K562 (cell line): Measurements from ENCODE around the gene CCDC159. TPM values are rescaled to one million over a fixed set of nuclear protein-coding genes. Genes with fewer than 3 reads are reported as not detected.
A peak's percentile ranks its signal among the peaks of the same experiment; 100 is the strongest.

Experiments used
- ATF7 ChIP-seq: fragments of 450-650 bp; IDR thresholded peaks from 2 replicates; pipeline ENCODE4 v1.7.1; 2014; ENCODE audit warnings: mild to moderate bottlenecking, moderate library complexity
- CEBPG ChIP-seq, 3 experiments: fragments of 200-800 bp in 1 of 3; sonication (Bioruptor generic) in 1 of 3; sonication (generic) in 1 of 3; formaldehyde crosslinking in 1 of 3; IDR thresholded peaks in 2 of 3; conservative IDR thresholded peaks in 1 of 3; 2 replicates each; pipeline versions ENCODE4 v1.6.1 to v1.8.0; 2016 to 2022; ENCODE audit warnings: missing compliant biosample characterization in 2 of 3, missing genetic modification characterization in 2 of 3, mild to moderate bottlenecking in 1 of 3, missing genetic modification reagents in 1 of 3
- CTBP1 ChIP-seq: fragments of 450-650 bp; IDR thresholded peaks from 2 replicates; pipeline ENCODE4 v1.6.1; 2016; ENCODE audit warnings: borderline replicate concordance
- DDX20 ChIP-seq: fragments of 450-650 bp; IDR thresholded peaks from 2 replicates; pipeline ENCODE4 v1.6.1; 2016; ENCODE audit warnings: missing genetic modification characterization, low read depth, mild to moderate bottlenecking, missing compliant biosample characterization, moderate library complexity
- FOXK1 ChIP-seq: sonication (generic); formaldehyde crosslinking; IDR thresholded peaks from 2 replicates; pipeline ENCODE4 v1.8.0; 2022; ENCODE audit warnings: missing genetic modification reagents, mild to moderate bottlenecking, borderline replicate concordance
- HEY1 ChIP-seq: fragments of 250-450 bp; sonication (Bioruptor Pico); IDR thresholded peaks from 2 replicates; pipeline ENCODE4 v1.5.0; 2020; ENCODE audit warnings: mild to moderate bottlenecking, moderate library complexity, borderline replicate concordance
- HLTF ChIP-seq: fragments of 450-650 bp; IDR thresholded peaks from 2 replicates; pipeline ENCODE4 v1.6.1; 2016
- ID3 ChIP-seq, 2 experiments: fragments of 250-450 bp in 1 of 2; fragments of 450-650 bp in 1 of 2; sonication (Bioruptor Pico) in 1 of 2; IDR thresholded peaks; 2 replicates each; pipeline versions ENCODE4 v1.6.1 to v1.8.0; 2016 to 2021; ENCODE audit warnings: mild to moderate bottlenecking in 2 of 2, moderate library complexity in 2 of 2, missing compliant biosample characterization in 1 of 2, missing genetic modification characterization in 1 of 2
- MBD2 ChIP-seq: sonication (generic); IDR thresholded peaks from 2 replicates; pipeline ENCODE4 v1.6.1; 2016; ENCODE audit warnings: low read depth, borderline replicate concordance
- NCOA2 ChIP-seq, 2 experiments: fragments of 450-650 bp; IDR thresholded peaks; 2 replicates each; pipeline ENCODE4 v1.6.1; 2018; ENCODE audit warnings: mild to moderate bottlenecking in 2 of 2, moderate library complexity in 1 of 2; ENCODE audit not compliant: partially characterized antibody in 2 of 2
- NR1H2 ChIP-seq: sonication (generic); formaldehyde crosslinking; IDR thresholded peaks from 2 replicates; pipeline ENCODE4 v1.4.0; 2020; ENCODE audit warnings: mild to moderate bottlenecking, missing genetic modification reagents
- PHF21A ChIP-seq: fragments of 450-650 bp; IDR thresholded peaks from 2 replicates; pipeline ENCODE4 v1.6.1; 2017; ENCODE audit warnings: low read depth, borderline replicate concordance
- RAD21 ChIP-seq, 2 experiments: fragments of 250-450 bp in 1 of 2; fragments of 450-650 bp in 1 of 2; sonication (Bioruptor Pico) in 1 of 2; formaldehyde crosslinking in 1 of 2; IDR thresholded peaks in 1 of 2; conservative IDR thresholded peaks in 1 of 2; 2 replicates each; pipeline versions ENCODE4 v1.4.0 to v1.8.0; 2020 to 2022; ENCODE audit warnings: mild to moderate bottlenecking in 2 of 2, moderate library complexity in 1 of 2
- U2AF1 ChIP-seq: fragments of 200-400 bp; formaldehyde crosslinking; optimal IDR thresholded peaks from 2 replicates; pipeline ENCODE3; 2017; ENCODE audit warnings: mild to moderate bottlenecking, low read depth, low read length, moderate library complexity
- XRCC3 ChIP-seq: fragments of 450-650 bp; IDR thresholded peaks from 2 replicates; pipeline ENCODE4 v1.6.1; 2017; ENCODE audit warnings: mild to moderate bottlenecking, moderate library complexity
- XRCC5 ChIP-seq: fragments of 200-400 bp; formaldehyde crosslinking; IDR thresholded peaks from 2 replicates; pipeline ENCODE4 v1.6.1; 2017; ENCODE audit warnings: low read depth, mild to moderate bottlenecking, low read length
- ZFP36 ChIP-seq: fragments of 150-350 bp; IDR thresholded peaks from 2 replicates; pipeline ENCODE4 v1.6.1; 2018; ENCODE audit warnings: low read length, low read depth; ENCODE audit not compliant: partially characterized antibody
- ZNF41 ChIP-seq: fragments of 250-450 bp; sonication (Bioruptor Pico); conservative IDR thresholded peaks from 2 replicates; pipeline ENCODE4 v1.4.0; 2020; ENCODE audit warnings: mild to moderate bottlenecking
- polyA plus RNA-seq, 8 experiments: library from polyadenylated mRNA; depleted of rRNA in 4 of 8; stranded (reverse) in 5 of 8; unstranded in 3 of 8; fragments of >200 nt; fragmentation: Nextera tagmentation in 2 of 8; fragmentation: Illumina TruSeq in 1 of 8; extraction: Ambion mirVana in 2 of 8; extraction: Trizol in 1 of 8; gene quantifications; 2 replicates each; pipeline versions ENCODE4 v1.2.1 to v1.2.3, GENCODE V29; 2011 to 2014; ENCODE audit warnings: inconsistent platforms in 1 of 8, missing spikeins in 1 of 8
- total RNA-seq, 7 experiments: library from RNA; depleted of rRNA in 6 of 7; stranded (reverse); fragments of >200 nt in 6 of 7; fragmentation: Illumina TruSeq in 2 of 7; extraction: Trizol in 2 of 7; gene quantifications; 2 replicates each; pipeline versions ENCODE4 v1.2.1 to v1.2.3, GENCODE V29; 2011 to 2021; ENCODE audit warnings: low replicate concordance in 1 of 7
- TF ChIP-seq, protein P1 (sequence below): fragments of 450-650 bp; formaldehyde crosslinking; IDR thresholded peaks from 2 replicates; pipeline ENCODE4 v1.4.0; 2022; ENCODE audit warnings: missing genetic modification characterization
- TF ChIP-seq, protein P2 (sequence below): fragments of 450-650 bp; formaldehyde crosslinking; IDR thresholded peaks from 2 replicates; pipeline ENCODE4 v1.4.0; 2020; ENCODE audit warnings: mild to moderate bottlenecking, moderate library complexity
- TF ChIP-seq, protein P3 (sequence below): sonication (generic); formaldehyde crosslinking; IDR thresholded peaks from 2 replicates; pipeline ENCODE4 v1.8.1; 2023; ENCODE audit warnings: mild to moderate bottlenecking, missing genetic modification reagents

Gene CCDC159
- total and polyA plus RNA-seq, 9 of the 15 experiments (the other 6 are each of a cell fraction or from before 2014, with no cell fraction given): 0.68 to 10.1 (median 4.7) TPM

DNA sequence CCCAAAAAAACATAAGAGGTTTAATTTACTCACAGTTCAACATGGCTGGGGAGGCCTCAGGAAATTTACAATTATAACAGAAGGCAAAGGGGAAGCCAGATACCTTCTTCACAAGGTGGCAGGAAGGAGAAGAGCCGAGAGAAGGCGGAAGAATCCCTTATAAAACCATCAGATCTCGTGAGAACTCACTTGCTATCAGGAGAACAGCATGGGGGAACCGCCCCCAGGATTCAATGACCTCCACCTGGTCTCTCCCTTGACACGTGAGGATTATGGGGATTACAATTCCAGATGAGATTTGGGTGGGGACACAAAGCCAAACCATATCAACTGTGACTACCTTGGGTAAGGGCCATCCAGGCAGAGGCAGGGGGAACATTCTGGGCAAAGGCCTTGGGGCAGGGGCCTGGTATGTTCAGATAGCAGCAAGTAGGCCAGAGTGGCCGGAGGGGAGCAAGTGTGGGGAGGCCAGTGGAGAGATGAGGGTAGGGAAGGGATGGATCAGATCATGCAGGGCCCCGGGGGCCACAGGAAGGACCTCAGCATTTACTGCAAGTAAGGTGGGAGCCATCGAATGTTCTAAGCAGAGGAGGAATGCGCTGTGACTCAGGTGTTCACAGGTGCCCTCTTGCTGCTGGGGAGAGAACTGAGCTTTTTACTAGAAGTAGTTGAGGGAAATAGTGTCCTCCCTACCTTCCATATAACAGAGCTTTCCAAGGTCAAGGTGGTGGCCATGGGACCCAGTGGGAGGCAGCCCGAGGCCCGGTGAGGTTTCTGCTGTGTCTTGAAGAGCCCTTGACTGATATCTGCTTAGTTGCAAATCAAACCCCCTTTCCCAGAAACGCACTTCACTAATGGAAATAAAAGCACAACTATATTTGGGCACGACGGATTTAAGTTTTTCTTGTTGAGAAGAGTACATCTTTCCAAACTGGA is 24.9 kb upstream of the CCDC159 start (continued):
- TF ChIP-seq CEBPG (CRISPR knock-in tag; IDR thresholded peaks at IDR 0.05) (no peak), CEBPG (tag; conservative IDR thresholded peaks at IDR 0.05 in 1 of 2, IDR thresholded peaks at IDR 0.05 in 1 of 2) (no peak), RAD21 (CRISPR knock-in tag; conservative IDR thresholded peaks at IDR 0.05 in 1 of 2, IDR thresholded peaks at IDR 0.05 in 1 of 2) (0 out of 4 replicates have a peak, but pooled peaks of 1 of the 2 experiments have one; percentile 8), ZFP36 (peak; percentile 69), XRCC5 (no peak), DDX20 (tag) (no peak), XRCC3 (no peak), HLTF (no peak), ID3 (CRISPR knock-in tag; IDR thresholded peaks at IDR 0.05) (no peak), ID3 (tag; IDR thresholded peaks at IDR 0.05) (no peak), FOXK1 (CRISPR knock-in tag) (no peak), PHF21A (no peak), ATF7 (no peak), NCOA2 (IDR thresholded peaks at IDR 0.05; ENCODE audit: partially characterized antibody in 2 of 2) (no peak), ZNF41 (CRISPR knock-in tag) (no peak), CTBP1 (no peak), NR1H2 (CRISPR knock-in tag) (no peak), U2AF1 (no peak), MBD2 (no peak), HEY1 (no peak)
- TF ChIP-seq, protein P1, sequence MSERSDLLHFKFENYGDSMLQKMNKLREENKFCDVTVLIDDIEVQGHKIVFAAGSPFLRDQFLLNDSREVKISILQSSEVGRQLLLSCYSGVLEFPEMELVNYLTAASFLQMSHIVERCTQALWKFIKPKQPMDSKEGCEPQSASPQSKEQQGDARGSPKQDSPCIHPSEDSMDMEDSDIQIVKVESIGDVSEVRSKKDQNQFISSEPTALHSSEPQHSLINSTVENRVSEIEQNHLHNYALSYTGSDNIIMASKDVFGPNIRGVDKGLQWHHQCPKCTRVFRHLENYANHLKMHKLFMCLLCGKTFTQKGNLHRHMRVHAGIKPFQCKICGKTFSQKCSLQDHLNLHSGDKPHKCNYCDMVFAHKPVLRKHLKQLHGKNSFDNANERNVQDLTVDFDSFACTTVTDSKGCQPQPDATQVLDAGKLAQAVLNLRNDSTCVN (CRISPR knock-in tag): no peak
- TF ChIP-seq, protein P2, sequence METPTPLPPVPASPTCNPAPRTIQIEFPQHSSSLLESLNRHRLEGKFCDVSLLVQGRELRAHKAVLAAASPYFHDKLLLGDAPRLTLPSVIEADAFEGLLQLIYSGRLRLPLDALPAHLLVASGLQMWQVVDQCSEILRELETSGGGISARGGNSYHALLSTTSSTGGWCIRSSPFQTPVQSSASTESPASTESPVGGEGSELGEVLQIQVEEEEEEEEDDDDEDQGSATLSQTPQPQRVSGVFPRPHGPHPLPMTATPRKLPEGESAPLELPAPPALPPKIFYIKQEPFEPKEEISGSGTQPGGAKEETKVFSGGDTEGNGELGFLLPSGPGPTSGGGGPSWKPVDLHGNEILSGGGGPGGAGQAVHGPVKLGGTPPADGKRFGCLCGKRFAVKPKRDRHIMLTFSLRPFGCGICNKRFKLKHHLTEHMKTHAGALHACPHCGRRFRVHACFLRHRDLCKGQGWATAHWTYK (CRISPR knock-in tag): no peak
- TF ChIP-seq, protein P3, sequence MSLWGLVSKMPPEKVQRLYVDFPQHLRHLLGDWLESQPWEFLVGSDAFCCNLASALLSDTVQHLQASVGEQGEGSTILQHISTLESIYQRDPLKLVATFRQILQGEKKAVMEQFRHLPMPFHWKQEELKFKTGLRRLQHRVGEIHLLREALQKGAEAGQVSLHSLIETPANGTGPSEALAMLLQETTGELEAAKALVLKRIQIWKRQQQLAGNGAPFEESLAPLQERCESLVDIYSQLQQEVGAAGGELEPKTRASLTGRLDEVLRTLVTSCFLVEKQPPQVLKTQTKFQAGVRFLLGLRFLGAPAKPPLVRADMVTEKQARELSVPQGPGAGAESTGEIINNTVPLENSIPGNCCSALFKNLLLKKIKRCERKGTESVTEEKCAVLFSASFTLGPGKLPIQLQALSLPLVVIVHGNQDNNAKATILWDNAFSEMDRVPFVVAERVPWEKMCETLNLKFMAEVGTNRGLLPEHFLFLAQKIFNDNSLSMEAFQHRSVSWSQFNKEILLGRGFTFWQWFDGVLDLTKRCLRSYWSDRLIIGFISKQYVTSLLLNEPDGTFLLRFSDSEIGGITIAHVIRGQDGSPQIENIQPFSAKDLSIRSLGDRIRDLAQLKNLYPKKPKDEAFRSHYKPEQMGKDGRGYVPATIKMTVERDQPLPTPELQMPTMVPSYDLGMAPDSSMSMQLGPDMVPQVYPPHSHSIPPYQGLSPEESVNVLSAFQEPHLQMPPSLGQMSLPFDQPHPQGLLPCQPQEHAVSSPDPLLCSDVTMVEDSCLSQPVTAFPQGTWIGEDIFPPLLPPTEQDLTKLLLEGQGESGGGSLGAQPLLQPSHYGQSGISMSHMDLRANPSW (CRISPR knock-in tag): no peak
